Upper lobe of left lung (tissue), 4 donors: ENCODE data around the gene ZBTB38.

ENCODE experiments used
- CTCF ChIP-seq, 6 experiments: fragments of 450-650 bp in 4 of 6; fragments of 200-600 bp in 2 of 6; sonication (generic) in 2 of 6; IDR thresholded peaks; one replicate each; pipeline ENCODE4 v1.5.1; 2016 to 2019; ENCODE audit warnings: antibody characterized with exemption in 6 of 6
- POLR2AphosphoS5 ChIP-seq, 2 donors: sonication (generic); formaldehyde crosslinking; IDR thresholded peaks; one replicate each; pipeline ENCODE4 v1.5.1; 2017; ENCODE audit warnings: antibody characterized with exemption in 2 of 2

- TF ChIP-seq CTCF (IDR thresholded peaks at IDR 0.05) (no peak), POLR2AphosphoS5 (IDR thresholded peaks at IDR 0.05) (no peak)
Measured at GRCh38 chr3:141407825-141408224, 39.5 kb downstream of the ZBTB38 start.
